ENCODE results near the gene GPR137.

DNA sequence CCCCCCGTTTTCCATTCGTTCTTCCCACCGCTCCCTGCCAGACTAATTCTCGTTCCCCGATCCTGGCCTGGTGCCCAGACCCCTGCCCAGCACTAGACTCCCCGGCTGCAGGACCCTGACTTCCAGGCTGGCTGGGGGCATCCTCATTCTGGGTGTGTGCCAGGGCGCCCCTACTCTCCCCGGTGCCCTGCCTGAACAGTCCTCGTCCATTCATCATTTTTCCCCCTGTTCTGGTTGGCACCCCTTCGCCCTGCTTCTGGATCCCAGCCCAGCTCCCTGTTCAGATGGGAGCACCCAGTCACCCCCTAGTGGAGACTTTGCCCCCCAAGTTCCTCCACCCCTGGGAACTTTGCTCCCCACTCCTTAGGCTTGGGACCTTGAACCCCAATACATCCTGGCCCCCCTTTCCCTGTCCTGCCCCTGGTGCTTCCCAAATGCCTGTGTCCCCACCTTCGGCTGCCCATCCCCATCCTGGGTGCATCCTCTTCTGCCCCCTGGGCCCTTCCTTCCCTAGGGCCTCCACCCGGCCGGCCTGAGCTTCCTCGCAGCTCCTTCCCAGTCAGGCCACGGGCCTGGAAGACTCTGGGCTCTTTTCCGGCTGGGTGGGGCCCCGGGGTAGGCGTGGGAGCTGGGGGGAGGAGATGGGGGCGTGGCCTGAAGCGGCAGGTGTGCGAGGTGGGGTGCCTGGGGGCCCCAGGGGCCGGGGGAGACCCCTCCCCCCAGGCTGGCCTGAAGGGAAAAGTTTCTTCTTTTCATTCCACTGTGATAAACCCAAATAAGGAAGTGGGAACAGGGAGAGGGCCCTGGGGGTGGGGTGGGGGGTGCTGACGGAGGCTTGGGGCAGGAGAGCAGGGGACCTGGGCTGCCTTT lies 33.4 kb upstream of the GPR137 start:
- TF ChIP-seq POLR2AphosphoS5 (IDR thresholded peaks at IDR 0.05; ENCODE audit: borderline replicate concordance, low read depth, low read length) (peak; percentile 59; the same call in 1 of the 2 replicates), EZH2 (IDR thresholded peaks at IDR 0.05) (no peak), FOXP2 (optimal IDR thresholded peaks at IDR 0.05; ENCODE audit: control extremely low read depth, extremely low read length, insufficient read depth) (no peak)

Measured in SK-N-MC (cell line).